Stimulated activated CD4-positive, alpha-beta T cell treated with anti-CD3 and anti-CD28 coated beads, Interleukin-4, amount 100 ng/mL, for 48 hours (primary cell): ENCODE results near the gene POLR1G.

Experiments
- DNase-seq, 2 donors: peaks; one replicate each; pipeline ENCODE4 v3.0.0-alpha.2; 2020; ENCODE audit warnings: low read depth in 2 of 2

Gene POLR1G

GRCh38 chr19:45406226-45407090, at the start of gene POLR1G:
Gene POLR1G, plus strand, starts transcription at chr19:45406644. Its CDS starts 53 bp downstream, at chr19:45406697.
- peak; percentile 69 to 72 for DNase-seq

- no peak for DNase-seq
These were observed 49.5 kb upstream of the POLR1G start for GRCh38 chr19:45356760-45357444.

GRCh38 chr19:45357445-45357783, 49.0 kb upstream of the POLR1G start:
- DNase-seq, result no peak

GRCh38 chr19:45358213-45358792, 48.1 kb upstream of the POLR1G start:
- no peak for DNase-seq

GRCh38 chr19:45361608-45362007, 44.8 kb upstream of the POLR1G start:
- no peak for DNase-seq

- no peak for DNase-seq
These were observed 44.2 kb upstream of the POLR1G start for GRCh38 chr19:45362291-45362690.

- DNase-seq, result no peak
These were observed 42.5 kb upstream of the POLR1G start for GRCh38 chr19:45363861-45364459.

- DNase-seq, result no peak
These were observed 41.7 kb upstream of the POLR1G start for GRCh38 chr19:45364696-45365095.

- no peak for DNase-seq
These were observed 38.3 kb upstream of the POLR1G start for GRCh38 chr19:45368127-45368526.

GRCh38 chr19:45368737-45369340, 37.6 kb upstream of the POLR1G start:
- DNase-seq, result no peak

- peak; percentile 99 to 100 for DNase-seq
These were observed 35.8 kb upstream of the POLR1G start, which contains the start of gene ERCC2 for GRCh38 chr19:45370410-45371204. Gene ERCC2, minus strand, starts transcription at chr19:45370573. Its CDS starts 33 bp downstream, at chr19:45370540.

GRCh38 chr19:45376045-45376724, 30.3 kb upstream of the POLR1G start:
- DNase-seq, result no peak

GRCh38 chr19:45380107-45380506, 26.3 kb upstream of the POLR1G start:
- DNase-seq, result no peak

GRCh38 chr19:45382426-45382825, 24.0 kb upstream of the POLR1G start:
- no peak for DNase-seq

- DNase-seq, result no peak
These were observed 20.8 kb upstream of the POLR1G start for GRCh38 chr19:45385392-45386221.

GRCh38 chr19:45391346-45391745, 15.1 kb upstream of the POLR1G start:
- DNase-seq, result no peak

- DNase-seq, result no peak
These were observed 14.4 kb upstream of the POLR1G start for GRCh38 chr19:45391871-45392665.

GRCh38 chr19:45395821-45396617, 10.4 kb upstream of the POLR1G start:
- no peak for DNase-seq
